Activated CD4-positive, alpha-beta T cell treated with anti-CD3 and anti-CD28 coated beads, Interleukin-2, amount 50 U/mL, for 4 hours (primary cell): ENCODE results near the gene DEPDC7.
A peak's percentile ranks its signal among the peaks of the same experiment; 100 is the strongest.
"Not testable (repeated sequence)": the region's sequence is repeated elsewhere in the genome, so short reads cannot be mapped to it uniquely, and the experiment has no call there.

ENCODE experiments used
- DNase-seq, 2 experiments: peaks; one replicate each; pipeline ENCODE4 v3.0.0-alpha.2; 2020

DEPDC7 gene

GRCh38 chr11:33015621-33016551, at the start of gene DEPDC7:
Gene DEPDC7 (plus strand): TSS chr11:33015878. CDS start chr11:33015956, 78 bp downstream.
- peak; percentile 66 to 68 for DNase-seq

GRCh38 chr11:32968541-32968940, 47.1 kb upstream of the DEPDC7 start:
- DNase-seq = no peak

GRCh38 chr11:32972233-32972632, 43.4 kb upstream of the DEPDC7 start:
- not testable (repeated sequence) for DNase-seq

GRCh38 chr11:32972781-32973180, 42.9 kb upstream of the DEPDC7 start:
- DNase-seq = no peak

- DNase-seq = no peak
Measured at GRCh38 chr11:32982626-32983025, 33.1 kb upstream of the DEPDC7 start.

GRCh38 chr11:32983506-32983905, 32.2 kb upstream of the DEPDC7 start:
- no peak for DNase-seq

- no peak for DNase-seq
Measured at GRCh38 chr11:32985600-32985999, 30.1 kb upstream of the DEPDC7 start.

GRCh38 chr11:32987851-32988250, 27.8 kb upstream of the DEPDC7 start:
- DNase-seq = no peak

- DNase-seq = no peak
Measured at GRCh38 chr11:32990481-32990880, 25.2 kb upstream of the DEPDC7 start.

- no peak for DNase-seq
Measured at GRCh38 chr11:32991427-32991826, 24.3 kb upstream of the DEPDC7 start.

GRCh38 chr11:32991898-32992297, 23.8 kb upstream of the DEPDC7 start:
- no peak for DNase-seq

- no peak for DNase-seq
Measured at GRCh38 chr11:33000181-33000580, 15.5 kb upstream of the DEPDC7 start.

GRCh38 chr11:33001281-33001680, 14.4 kb upstream of the DEPDC7 start:
- no peak for DNase-seq

GRCh38 chr11:33001751-33002542, 13.7 kb upstream of the DEPDC7 start:
- no peak for DNase-seq

- DNase-seq = no peak
Measured at GRCh38 chr11:33005175-33005574, 10.5 kb upstream of the DEPDC7 start.

GRCh38 chr11:33006010-33006409, 9.7 kb upstream of the DEPDC7 start:
- DNase-seq = no peak

GRCh38 chr11:33013755-33014154, 1.9 kb upstream of the DEPDC7 start:
- DNase-seq = no peak

- no peak for DNase-seq
Measured at GRCh38 chr11:33016654-33017053, 976 bp downstream of the DEPDC7 start.

- DNase-seq = no peak
Measured at GRCh38 chr11:33017478-33017877, 1.8 kb downstream of the DEPDC7 start.

- DNase-seq = no peak
Measured at GRCh38 chr11:33017965-33018364, 2.3 kb downstream of the DEPDC7 start.

GRCh38 chr11:33018840-33019239, 3.2 kb downstream of the DEPDC7 start:
- no peak for DNase-seq

- no peak for DNase-seq
Measured at GRCh38 chr11:33021501-33021900, 5.8 kb downstream of the DEPDC7 start.

GRCh38 chr11:33021937-33022336, 6.3 kb downstream of the DEPDC7 start:
- DNase-seq = no peak

GRCh38 chr11:33025339-33025722, 9.7 kb downstream of the DEPDC7 start:
- DNase-seq = no peak
